Measurements from ENCODE around the gene ELAVL4.
"Not testable (repeated sequence)": the region's sequence is repeated elsewhere in the genome, so short reads cannot be mapped to it uniquely, and the experiment has no call there.

ELAVL4 gene

DNA sequence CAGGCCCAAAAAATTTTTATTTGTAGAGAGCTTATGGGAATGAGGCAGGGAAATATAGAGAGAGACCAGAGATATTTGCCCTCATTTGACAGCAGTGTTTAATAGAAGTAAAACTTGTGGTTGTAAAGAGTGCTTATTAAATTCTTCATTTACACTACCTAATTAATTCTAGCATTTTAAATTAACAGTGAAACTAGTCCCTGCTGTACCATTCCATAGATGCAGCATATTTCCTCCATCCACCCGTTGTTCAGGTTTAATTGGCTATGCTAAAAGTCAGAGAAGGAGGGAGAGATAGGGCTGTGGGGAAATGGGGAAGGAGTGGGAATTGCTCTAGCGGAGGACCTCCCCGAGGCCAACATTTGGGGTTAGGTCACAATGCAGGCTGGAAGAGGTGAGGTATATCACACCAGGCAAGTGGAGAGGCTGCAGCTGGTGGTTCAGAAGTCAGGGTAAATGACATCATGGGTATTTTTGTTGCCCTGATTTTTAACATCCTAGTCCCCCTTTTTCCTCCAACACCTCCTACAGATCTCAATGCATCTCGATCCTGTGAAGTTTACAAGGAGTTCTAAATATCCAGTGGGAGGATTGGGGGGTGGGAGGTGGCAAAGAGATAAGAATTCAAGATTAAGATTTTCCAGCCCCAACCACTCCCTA, 38.6 kb downstream of the ELAVL4 start:
- CTCF ChIA-PET: no interaction called here
- Mint-ChIP-seq H3K9me3 (no peaks in the 10 kb centered on the region), H3K27ac (no peak overlapping the region), H3K36me3 (no peaks in the 10 kb centered on the region), H3K4me3 (no peak overlapping the region), H3K4me1 (no peaks in the 10 kb centered on the region), H3K27me3 (no peaks in the 10 kb centered on the region)
- no peak for DNase-seq

DNA sequence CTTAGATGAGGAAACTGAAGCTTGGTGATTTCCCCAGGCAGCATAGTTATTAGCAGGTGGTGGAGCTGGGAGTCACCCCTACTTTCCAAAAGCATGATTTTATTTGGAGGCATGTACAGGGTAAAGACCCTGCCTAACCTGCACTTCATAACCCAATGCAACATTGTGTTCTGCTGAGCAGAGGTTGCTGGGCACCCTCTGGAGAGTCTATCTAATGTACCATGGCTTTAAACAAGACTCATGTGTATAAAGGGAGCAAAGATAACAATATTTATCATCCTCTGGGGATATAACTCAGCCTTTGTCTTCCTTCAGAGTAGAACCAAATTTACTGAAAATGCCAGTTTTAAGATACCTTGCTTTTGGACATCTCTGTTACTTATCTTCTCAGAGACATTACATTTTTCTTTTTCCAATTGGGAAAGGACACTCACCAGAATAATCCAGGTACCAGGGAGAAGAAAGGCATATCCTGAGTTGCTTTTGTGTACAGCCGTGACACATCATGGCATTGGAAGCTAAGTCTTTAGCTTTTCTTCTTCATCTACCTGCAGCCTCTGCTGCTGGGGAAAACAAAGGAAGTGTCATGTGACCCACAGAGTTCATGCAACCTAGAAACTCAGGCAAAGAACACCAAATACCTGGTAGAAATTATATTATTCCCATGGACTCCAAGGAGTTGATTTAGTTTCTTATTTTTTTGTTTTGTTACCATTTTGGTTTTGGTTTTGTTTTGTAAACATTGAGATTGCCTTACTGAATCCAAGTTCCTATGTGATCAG, 39.6 kb downstream of the ELAVL4 start:
- CTCF ChIA-PET: interaction anchor here (0.7 kb wide), 1 partner anchor 13 kb away, joined by 3 read pairs; no protein-coding TSS in a partner anchor
- Mint-ChIP-seq H3K27ac (no peak overlapping the region), H3K9me3 (no peaks in the 10 kb centered on the region), H3K4me3 (no peak overlapping the region), H3K36me3 (no peaks in the 10 kb centered on the region), H3K27me3 (no peaks in the 10 kb centered on the region), H3K4me1 (no peaks in the 10 kb centered on the region)
- DNase-seq: no peak

DNA sequence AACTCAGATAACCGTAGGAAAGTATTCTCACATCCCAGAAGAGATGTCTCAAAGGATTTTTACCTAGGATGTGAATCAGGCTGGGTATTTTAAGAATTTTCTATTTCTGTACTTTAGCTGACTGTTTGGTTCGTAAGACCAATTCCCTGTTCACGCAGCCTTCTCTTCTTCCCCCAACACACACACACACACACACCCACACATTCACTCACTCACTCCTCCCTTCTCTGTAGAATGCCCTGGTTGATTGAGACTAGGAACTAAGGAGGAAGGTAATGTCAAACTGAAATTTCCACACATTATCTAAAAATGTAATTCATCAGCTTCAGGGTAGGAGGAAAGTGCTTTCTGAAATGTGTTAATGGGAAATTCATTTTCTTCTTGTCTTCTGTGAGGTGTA, 43.5 kb downstream of the ELAVL4 start:
- CTCF ChIA-PET: no interaction called here
- H3K27ac Mint-ChIP-seq: no peak overlapping the region
- no peaks in the 10 kb centered on the region for H3K4me1 Mint-ChIP-seq
- DNase-seq: no peak
- H3K27me3 Mint-ChIP-seq: no peaks in the 10 kb centered on the region
- H3K36me3 Mint-ChIP-seq: no peaks in the 10 kb centered on the region
- H3K4me3 Mint-ChIP-seq: no peak overlapping the region
- no peaks in the 10 kb centered on the region for H3K9me3 Mint-ChIP-seq

DNA sequence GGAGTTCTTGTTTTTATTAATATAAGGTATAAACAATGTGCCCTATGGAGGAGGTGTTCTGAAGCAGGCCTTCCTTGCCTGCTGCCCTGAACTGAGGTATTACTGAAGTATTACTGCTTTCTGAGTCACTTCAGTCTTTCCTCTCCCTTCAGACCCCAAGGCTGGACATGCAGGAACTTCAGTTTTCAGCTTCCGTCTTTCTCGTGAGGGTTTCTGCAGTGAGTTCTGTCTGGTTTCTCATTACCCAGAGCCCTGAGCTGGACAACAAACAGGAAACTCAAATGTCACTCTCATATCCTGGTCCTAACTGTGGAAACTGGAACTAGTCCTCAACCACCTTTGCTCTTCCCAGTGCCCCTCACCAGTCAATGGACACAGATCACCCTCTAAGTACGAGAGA, 46.8 kb downstream of the ELAVL4 start:
- H3K4me1 Mint-ChIP-seq: no peaks in the 10 kb centered on the region
- no peak for DNase-seq
- H3K36me3 Mint-ChIP-seq: no peaks in the 10 kb centered on the region
- no peaks in the 10 kb centered on the region for H3K9me3 Mint-ChIP-seq
- no peak overlapping the region for H3K27ac Mint-ChIP-seq
- no peaks in the 10 kb centered on the region for H3K27me3 Mint-ChIP-seq
- no peak overlapping the region for H3K4me3 Mint-ChIP-seq
- CTCF ChIA-PET: no interaction called here

DNA sequence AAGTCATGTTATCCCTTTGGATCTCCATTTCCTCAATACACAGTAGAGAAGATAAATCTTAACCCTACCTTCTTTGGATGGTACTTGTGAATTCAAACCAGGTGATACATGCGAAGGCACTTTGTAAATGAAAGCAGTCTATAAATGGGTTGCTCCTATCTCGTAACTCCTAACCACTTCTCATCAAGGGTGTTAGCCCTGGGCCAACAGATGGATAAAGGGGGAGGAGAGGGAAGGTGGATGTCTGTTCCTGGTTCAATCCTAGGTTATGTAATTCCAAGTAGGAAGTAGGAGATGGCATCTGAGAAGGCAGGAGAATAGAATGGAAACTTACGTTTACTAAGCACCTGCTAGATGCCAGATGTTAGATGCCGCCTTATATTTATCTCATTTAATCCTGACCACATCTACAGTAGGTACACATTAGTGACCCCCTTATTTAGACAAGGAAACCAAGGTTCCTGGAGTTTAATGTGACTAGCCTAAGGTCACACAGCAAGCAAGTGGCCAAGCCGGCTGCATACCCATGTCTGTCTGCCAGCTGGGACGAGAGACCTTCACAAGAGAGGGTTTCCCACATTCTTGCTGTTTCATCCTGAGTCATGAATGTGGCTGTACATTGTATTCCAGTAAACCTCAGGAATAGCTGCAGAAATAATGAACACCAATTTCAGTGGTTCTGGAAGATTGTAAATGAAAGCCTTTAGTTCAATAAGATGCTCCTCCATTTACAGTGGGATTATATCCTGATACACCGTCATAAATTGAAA, 47.7 kb downstream of the ELAVL4 start:
- no peak for DNase-seq
- Mint-ChIP-seq H3K27ac (no peak overlapping the region), H3K36me3 (no peaks in the 10 kb centered on the region), H3K9me3 (no peaks in the 10 kb centered on the region), H3K4me1 (no peaks in the 10 kb centered on the region), H3K4me3 (no peak overlapping the region), H3K27me3 (no peaks in the 10 kb centered on the region)
- CTCF ChIA-PET: no interaction called here

DNA sequence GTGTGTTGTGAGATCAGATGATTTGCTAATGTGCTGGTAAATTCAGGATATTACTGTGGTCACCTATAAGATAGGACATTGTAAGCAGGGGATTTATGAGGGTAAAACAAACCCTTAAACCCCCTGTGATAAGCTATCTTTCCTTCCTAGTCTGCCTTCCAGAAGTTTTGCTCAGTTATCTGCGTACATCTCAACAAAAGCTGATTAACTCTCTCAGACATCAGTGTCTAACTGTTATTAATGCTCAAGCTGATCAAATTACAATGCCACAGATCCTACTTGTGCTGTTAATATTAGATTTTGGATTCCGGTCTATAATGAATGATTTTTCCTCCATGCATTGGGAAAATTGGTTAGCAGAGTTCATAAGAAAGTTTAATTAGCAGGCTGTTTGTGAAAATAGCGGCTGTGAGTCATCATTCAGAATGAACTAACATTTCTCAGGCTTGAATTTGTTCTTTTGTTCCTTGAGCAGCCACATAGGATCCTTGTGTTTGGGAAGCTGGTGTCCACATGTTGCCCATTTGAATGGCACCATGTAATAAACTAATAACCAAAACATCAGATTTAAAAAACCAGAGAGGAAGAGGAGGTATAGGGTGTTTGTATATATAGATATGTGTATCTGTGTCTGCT, 48.7 kb downstream of the ELAVL4 start:
- Mint-ChIP-seq H3K27me3 (no peaks in the 10 kb centered on the region), H3K27ac (no peak overlapping the region), H3K9me3 (no peaks in the 10 kb centered on the region), H3K4me1 (no peaks in the 10 kb centered on the region), H3K4me3 (no peak overlapping the region), H3K36me3 (no peaks in the 10 kb centered on the region)
- DNase-seq: no peak
- CTCF ChIA-PET: no interaction called here

DNA sequence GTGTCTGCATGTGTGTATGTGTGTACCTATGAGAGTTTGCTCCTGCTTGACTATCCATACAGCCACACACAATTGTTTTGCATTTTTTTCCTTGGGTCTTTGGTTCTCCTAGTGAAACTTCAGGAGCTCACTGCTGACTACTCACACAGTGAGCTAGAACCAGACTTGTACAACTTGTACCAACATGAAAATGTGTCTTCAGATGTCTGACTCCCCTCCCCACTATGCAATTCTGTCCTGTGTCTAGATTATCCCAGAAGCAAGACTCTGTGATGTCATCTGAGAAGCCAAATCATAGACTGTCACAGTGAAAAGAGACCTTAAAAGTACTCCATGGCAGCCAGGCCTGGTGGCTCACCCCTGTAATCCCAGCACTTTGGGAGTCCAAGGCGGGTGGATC, 49.7 kb downstream of the ELAVL4 start:
- no peaks in the 10 kb centered on the region for H3K4me1 Mint-ChIP-seq
- no peak overlapping the region for H3K27ac Mint-ChIP-seq
- H3K9me3 Mint-ChIP-seq: no peaks in the 10 kb centered on the region
- CTCF ChIA-PET: no interaction called here
- no peaks in the 10 kb centered on the region for H3K27me3 Mint-ChIP-seq
- H3K4me3 Mint-ChIP-seq: no peak overlapping the region
- H3K36me3 Mint-ChIP-seq: no peaks in the 10 kb centered on the region
- DNase-seq: no peak

DNA sequence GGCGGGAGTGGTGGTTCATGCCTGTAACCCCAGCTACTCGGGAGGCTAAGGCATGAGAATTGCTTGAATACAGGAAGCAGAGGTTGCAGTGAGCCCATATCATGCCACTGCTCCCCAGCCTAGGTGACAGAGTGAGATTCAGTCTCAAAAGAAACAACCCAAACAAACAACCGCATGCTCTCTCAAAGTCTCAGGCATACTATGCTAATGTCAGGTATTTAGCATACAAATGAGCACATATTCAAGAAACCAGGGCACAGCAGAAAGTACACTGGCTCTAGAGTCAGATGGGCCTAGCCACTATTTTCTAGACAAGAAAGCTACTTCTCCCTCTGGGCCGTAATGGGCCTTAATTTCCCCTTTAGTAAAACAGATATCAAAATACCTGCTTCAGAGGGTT, 55.0 kb downstream of the ELAVL4 start:
- no peak for DNase-seq
- Mint-ChIP-seq H3K27me3 (no peaks in the 10 kb centered on the region), H3K27ac (no peak overlapping the region), H3K4me1 (no peaks in the 10 kb centered on the region), H3K4me3 (no peak overlapping the region), H3K9me3 (no peaks in the 10 kb centered on the region), H3K36me3 (no peaks in the 10 kb centered on the region)
- CTCF ChIA-PET: no interaction called here

DNA sequence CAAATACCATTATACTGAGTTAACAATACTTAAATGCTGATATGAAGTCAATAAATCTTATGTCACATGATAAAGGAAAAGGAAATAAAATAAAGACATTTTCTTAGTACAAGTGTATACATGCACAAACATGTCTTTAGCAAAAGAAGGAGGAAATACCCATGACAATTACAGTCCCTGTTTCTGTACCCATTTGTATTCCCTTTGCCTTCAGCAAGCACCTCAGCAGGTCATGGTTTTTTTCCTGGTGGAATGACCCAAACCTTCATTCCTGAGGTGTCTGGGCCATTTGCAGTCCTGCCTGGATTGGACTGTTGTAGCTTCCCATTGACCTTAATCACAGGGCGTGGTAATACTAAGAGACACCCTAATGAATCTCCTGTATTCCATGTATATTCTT, 57.6 kb downstream of the ELAVL4 start:
- H3K4me1 Mint-ChIP-seq, CTCF ChIA-PET, DNase-seq, H3K4me3 Mint-ChIP-seq, H3K36me3 Mint-ChIP-seq, H3K27me3 Mint-ChIP-seq, H3K27ac Mint-ChIP-seq, H3K9me3 Mint-ChIP-seq: not testable (repeated sequence)

DNA sequence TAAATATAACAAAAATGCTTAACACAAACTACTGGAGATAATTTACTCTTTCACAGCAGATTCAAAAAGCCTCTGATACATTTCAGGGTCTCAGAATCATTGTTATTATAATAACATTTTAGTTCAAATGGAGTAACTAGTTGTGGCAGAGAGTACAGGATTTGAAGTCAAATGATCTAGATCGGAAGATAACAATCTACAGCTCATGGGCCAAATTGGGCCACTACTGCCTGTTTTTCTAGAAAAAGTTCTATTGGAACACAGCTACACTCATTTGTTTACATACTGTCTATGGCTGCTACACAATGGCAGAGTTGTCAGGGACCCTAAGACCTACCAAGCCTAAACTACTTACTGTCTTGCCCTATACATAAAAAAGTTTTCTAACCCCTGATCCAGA, 63.6 kb downstream of the ELAVL4 start:
- Mint-ChIP-seq H3K27me3 (no peaks in the 10 kb centered on the region), H3K27ac (no peak overlapping the region), H3K4me3 (no peak overlapping the region), H3K9me3 (no peaks in the 10 kb centered on the region), H3K36me3 (no peaks in the 10 kb centered on the region), H3K4me1 (no peaks in the 10 kb centered on the region)
- DNase-seq: no peak
- CTCF ChIA-PET: no interaction called here

DNA sequence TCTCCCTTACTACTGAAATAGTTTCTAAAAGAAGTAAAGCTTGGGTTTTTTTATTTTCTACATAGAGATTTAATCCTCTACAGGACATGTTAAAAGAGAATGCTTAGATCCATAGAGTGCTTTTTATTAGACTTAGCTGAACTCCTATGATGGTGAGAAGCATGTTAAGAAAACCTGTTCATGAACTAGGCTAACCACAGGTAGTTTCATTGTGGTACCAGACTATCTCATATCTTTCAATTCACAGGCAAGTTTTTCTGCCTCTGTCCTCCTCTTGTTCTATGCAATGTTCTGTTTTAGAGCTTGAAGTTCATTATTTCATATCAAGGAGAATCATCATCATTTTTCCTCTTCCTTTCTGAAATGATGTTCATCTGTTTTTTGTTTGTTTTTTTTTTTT, 65.4 kb downstream of the ELAVL4 start:
- no peak for DNase-seq
- Mint-ChIP-seq H3K27ac (no peak overlapping the region), H3K9me3 (no peaks in the 10 kb centered on the region), H3K27me3 (no peaks in the 10 kb centered on the region), H3K4me3 (no peak overlapping the region), H3K36me3 (no peaks in the 10 kb centered on the region), H3K4me1 (no peaks in the 10 kb centered on the region)
- CTCF ChIA-PET: no interaction called here

DNA sequence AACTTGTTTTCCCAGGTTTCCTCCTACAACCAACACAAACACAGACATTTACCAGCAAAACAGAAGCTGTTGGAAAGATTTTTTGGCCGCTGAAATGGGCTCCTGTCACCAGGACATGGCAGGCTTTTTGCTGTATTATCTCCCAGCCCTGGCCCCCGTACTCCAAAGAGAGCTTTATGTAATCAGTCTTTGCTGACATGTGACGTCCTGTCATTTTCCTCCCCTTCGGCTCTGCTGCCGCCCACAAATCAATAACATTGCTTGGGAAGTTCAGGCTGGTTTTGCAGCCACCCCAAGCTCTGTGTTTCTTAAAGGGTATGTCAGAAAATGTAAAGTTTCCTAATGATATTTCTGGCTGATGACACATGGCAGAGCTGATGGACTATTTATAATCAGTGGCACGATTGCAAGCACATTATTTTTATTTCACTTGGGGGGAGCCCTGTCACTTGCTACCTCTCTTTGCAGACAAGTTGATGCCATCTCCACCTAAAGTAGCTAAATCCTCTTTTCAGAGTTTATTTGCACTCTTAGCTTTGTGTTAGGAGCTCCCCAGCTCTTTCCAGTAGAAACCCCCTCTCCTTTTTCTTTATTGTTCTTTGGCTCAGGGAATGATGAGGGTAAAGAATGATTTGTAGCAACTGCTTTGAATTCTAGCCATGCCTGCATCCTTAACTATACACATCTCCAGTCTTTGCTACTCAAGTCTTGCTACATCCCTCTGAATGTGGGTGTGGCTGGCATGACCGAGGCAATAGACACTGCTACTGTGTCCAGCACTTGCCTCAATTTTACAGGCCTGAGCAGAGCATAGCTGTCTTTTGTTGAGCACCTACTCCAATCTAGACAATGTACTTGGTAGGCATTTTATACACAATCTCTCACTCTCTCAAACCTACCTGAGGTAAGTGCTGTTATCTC, 67.3 kb downstream of the ELAVL4 start:
- no peaks in the 10 kb centered on the region for H3K9me3 Mint-ChIP-seq
- CTCF ChIA-PET: no interaction called here
- H3K36me3 Mint-ChIP-seq: no peaks in the 10 kb centered on the region
- no peak overlapping the region for H3K27ac Mint-ChIP-seq
- no peak overlapping the region for H3K4me3 Mint-ChIP-seq
- H3K27me3 Mint-ChIP-seq: no peaks in the 10 kb centered on the region
- H3K4me1 Mint-ChIP-seq: no peaks in the 10 kb centered on the region
- DNase-seq: no peak

DNA sequence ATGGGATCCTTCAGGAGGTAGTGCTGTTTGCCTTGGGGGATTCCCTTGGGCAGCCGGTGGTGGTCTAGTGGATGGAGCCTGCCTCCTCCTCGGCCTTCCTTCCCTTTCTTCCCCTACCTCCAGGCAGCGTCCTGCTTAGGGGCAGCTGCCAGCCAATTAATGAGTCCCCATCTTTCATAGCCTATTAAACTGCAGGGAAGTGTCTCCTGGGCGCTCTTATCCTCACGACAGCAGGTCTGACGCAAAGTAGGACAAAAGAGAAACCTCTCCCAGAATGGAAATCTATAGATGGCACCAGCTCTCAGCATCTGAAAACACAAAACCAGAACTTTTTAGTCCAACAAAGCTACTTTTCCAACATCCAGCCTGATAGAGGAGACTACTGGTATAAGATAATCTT, 69.3 kb downstream of the ELAVL4 start:
- Mint-ChIP-seq H3K36me3 (no peaks in the 10 kb centered on the region), H3K27ac (no peak overlapping the region), H3K4me3 (no peak overlapping the region), H3K27me3 (no peaks in the 10 kb centered on the region), H3K4me1 (no peaks in the 10 kb centered on the region), H3K9me3 (no peaks in the 10 kb centered on the region)
- CTCF ChIA-PET: no interaction called here
- no peak for DNase-seq

DNA sequence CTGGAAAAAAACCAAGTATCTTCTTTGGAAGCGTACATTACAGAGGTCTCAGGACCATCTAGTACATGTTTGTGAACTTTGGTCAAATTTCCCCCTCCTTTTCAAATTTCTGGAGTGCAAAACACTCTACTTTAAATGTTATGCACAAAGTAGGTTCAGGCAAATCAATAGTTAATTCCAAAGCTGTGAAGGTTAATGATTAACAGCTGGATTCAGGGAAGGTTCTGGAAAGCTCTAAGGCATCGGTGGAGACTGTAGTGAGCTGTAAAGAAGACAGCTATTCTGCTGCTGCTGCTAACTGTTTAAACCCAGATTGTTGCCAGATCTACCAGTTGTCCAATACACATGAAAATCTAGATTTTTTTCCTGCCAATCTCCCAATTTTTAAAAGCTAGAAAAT, 70.9 kb downstream of the ELAVL4 start:
- DNase-seq: no peak
- H3K27ac Mint-ChIP-seq: no peak overlapping the region
- H3K4me1 Mint-ChIP-seq: no peaks in the 10 kb centered on the region
- H3K4me3 Mint-ChIP-seq: no peak overlapping the region
- no peaks in the 10 kb centered on the region for H3K9me3 Mint-ChIP-seq
- CTCF ChIA-PET: no interaction called here
- H3K36me3 Mint-ChIP-seq: no peaks in the 10 kb centered on the region
- peaks cover 3% of the 10 kb centered on the region for H3K27me3 Mint-ChIP-seq

Data from activated naive CD4-positive, alpha-beta T cell treated with anti-CD3 and anti-CD28 coated beads, Interleukin-2, amount 10 ng/mL, durations not matched to agents 7 days and 5 days (primary cell).